ENCODE data around the gene RHOF. TPM values are rescaled to one million over a fixed set of nuclear protein-coding genes. Genes with fewer than 3 reads are reported as not detected.

The RHOF gene
- total RNA-seq, 1 experiment from 2014 or later, result 29.1 TPM

DNA sequence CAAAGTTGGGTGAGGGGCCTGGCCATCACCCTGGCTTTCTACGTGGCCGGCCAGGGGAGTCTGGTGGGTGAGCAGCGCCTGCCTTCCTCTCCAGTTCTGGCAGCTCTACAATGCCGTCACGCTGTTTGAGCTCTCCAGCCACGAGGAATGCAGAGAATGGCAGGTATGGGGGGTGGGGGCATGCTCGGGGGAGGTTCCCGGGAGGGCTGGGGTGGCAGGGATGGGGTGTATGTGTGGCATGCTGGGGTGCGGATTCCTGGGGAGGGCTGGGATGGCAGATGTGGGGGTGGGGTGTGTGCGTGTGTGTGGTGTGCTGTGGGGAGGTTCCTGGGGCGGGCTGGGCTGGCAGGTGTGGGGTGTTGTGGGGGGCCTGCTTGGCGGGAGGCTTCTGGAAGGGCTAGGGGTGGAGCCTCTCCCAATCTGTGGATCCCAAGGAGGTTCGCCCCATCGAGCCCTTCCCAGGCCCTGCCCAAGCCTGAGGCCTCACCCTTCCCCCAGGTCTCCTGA, 18.5 kb downstream of the RHOF start:
- H3K27me3 Mint-ChIP-seq (ENCODE audit: low read depth), result peaks cover 3% of the 10 kb centered on the region; the same call in 1 of the 2 replicates
- TF ChIP-seq, protein P1, sequence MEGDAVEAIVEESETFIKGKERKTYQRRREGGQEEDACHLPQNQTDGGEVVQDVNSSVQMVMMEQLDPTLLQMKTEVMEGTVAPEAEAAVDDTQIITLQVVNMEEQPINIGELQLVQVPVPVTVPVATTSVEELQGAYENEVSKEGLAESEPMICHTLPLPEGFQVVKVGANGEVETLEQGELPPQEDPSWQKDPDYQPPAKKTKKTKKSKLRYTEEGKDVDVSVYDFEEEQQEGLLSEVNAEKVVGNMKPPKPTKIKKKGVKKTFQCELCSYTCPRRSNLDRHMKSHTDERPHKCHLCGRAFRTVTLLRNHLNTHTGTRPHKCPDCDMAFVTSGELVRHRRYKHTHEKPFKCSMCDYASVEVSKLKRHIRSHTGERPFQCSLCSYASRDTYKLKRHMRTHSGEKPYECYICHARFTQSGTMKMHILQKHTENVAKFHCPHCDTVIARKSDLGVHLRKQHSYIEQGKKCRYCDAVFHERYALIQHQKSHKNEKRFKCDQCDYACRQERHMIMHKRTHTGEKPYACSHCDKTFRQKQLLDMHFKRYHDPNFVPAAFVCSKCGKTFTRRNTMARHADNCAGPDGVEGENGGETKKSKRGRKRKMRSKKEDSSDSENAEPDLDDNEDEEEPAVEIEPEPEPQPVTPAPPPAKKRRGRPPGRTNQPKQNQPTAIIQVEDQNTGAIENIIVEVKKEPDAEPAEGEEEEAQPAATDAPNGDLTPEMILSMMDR (conservative IDR thresholded peaks at IDR 0.05), result no peak
- Histone ChIP-seq H3T11ph (ENCODE audit: low read length) (no peak overlapping the region), H3K56ac (ENCODE audit: insufficient read length, low read depth, low read length) (no peak overlapping the region), H3K4me2 (ENCODE audit: insufficient read depth, insufficient read length, low read length) (no peak overlapping the region), H3K27me3 (ENCODE audit: insufficient read depth, low read length) (no peaks in the 10 kb centered on the region), H3K27ac (ENCODE audit: insufficient read length, low read depth, low read length) (no peak overlapping the region), H4K5ac (ENCODE audit: insufficient read length, low read depth, low read length) (no peak overlapping the region), H3K4me1 (ENCODE audit: insufficient read depth, low read length) (no peaks in the 10 kb centered on the region), H2BK12ac (ENCODE audit: insufficient read length, low read depth, low read length) (no peak overlapping the region), H4K20me1 (ENCODE audit: control insufficient read depth, insufficient read depth, insufficient read length) (peaks cover 3% of the 10 kb centered on the region), H3K9me3 (ENCODE audit: control insufficient read depth, low read depth, low read length) (no peaks in the 10 kb centered on the region), H4K8ac (replicated peaks; ENCODE audit: insufficient read length, low read depth, low read length) (no peak overlapping the region), H2BK15ac (ENCODE audit: low read depth, low read length) (no peak overlapping the region), H4K91ac (ENCODE audit: insufficient read length, low read depth, low read length) (no peak overlapping the region), H3K18ac (ENCODE audit: insufficient read length, low read depth, low read length) (no peak overlapping the region), H2BK5ac (ENCODE audit: insufficient read length, low read length) (no peak overlapping the region), H2AK5ac (ENCODE audit: insufficient read length, low read length) (no peak overlapping the region), H3K79me1 (ENCODE audit: insufficient read depth, low read depth, low read length, poor library complexity, severe bottlenecking) (no peaks in the 10 kb centered on the region), H3K4ac (ENCODE audit: low read depth, low read length) (no peak overlapping the region), H3K14ac (ENCODE audit: insufficient read depth, low read length) (no peak overlapping the region), H3K9ac (ENCODE audit: extremely low read depth, insufficient read length, low read length) (no peak overlapping the region), H2BK20ac (ENCODE audit: low read depth, low read length, poor library complexity, severe bottlenecking) (no peak overlapping the region), H3K23ac (ENCODE audit: insufficient read length, low read depth, low read length) (no peak overlapping the region), H2BK120ac (ENCODE audit: low read depth, low read length, poor library complexity, severe bottlenecking) (no peak overlapping the region), H3K79me2 (ENCODE audit: insufficient read depth, low read length) (no peaks in the 10 kb centered on the region), H2AFZ (ENCODE audit: low read length) (no peak overlapping the region), H3K23me2 (ENCODE audit: insufficient read length, low read depth, low read length, poor library complexity, severe bottlenecking) (no peaks in the 10 kb centered on the region)
- peaks cover 17 to 28% of the 10 kb centered on the region in 2 experiments for H3K4me1 Mint-ChIP-seq
- no peaks in the 10 kb centered on the region for H3K9me3 Mint-ChIP-seq
- H3K27ac Mint-ChIP-seq, result peak overlapping the region; percentile 44 to 87 (median 81); a peak in 5 of 7 replicates
- DNase-seq, result no peak
- WGBS (ENCODE audit: extremely low coverage, insufficient read length, low lambda C conversion rate), result no CpG with 5 or more reads among the region's 14 CpGs
- H3K36me3 Mint-ChIP-seq (ENCODE audit: insufficient read depth in 1 of 3, low read depth in 3 of 3), result peaks cover 3 to 15% (median 10%) of the 10 kb centered on the region in 3 experiments; a peak in 5 of 7 replicates
- H3K4me3 Mint-ChIP-seq, result peak overlapping the region in 1 of 2 experiments; percentile 50; a peak in 1 of 5 replicates
